PC-9 (cell line): ENCODE data around the gene BAIAP2L1. TPM values are rescaled to one million over a fixed set of nuclear protein-coding genes. Genes with fewer than 3 reads are reported as not detected.

Experiments
- BruUV-seq: library from RNA; stranded (reverse); fragments of 400-500 nt; replicated peaks from 2 replicates; lab custom pipeline; 2021; lab: Mats Ljungman, UMichigan
- CTCF ChIA-PET: fragments of 300-600 bp; sonication (Branson Sonifier 250); formaldehyde crosslinking; loops from one replicate; lab custom pipeline; 2022; ENCODE audit warnings: antibody characterized with exemption; lab: Charles Lee
- POLR2A ChIA-PET: fragments of 300-600 bp; sonication (Branson Sonifier 250); formaldehyde crosslinking; loops from one replicate; lab custom pipeline; 2022; ENCODE audit warnings: antibody characterized with exemption; ENCODE audit not compliant: unreplicated experiment; lab: Charles Lee
- DNase-seq, 2 experiments: peaks; one replicate each; pipeline versions ENCODE4 v3.0.0 to v3.0.0-alpha.2; 2015 to 2022; ENCODE audit warnings: mixed read lengths in 1 of 2
- H2AFZ ChIP-seq: fragments of 200-600 bp; sonication (generic); 2 replicates; pipeline ENCODE4 v1.8.1; 2017; ENCODE audit warnings: antibody characterized with exemption
- H3F3A ChIP-seq: fragments of 200-600 bp; sonication (generic); 2 replicates; pipeline ENCODE4 v1.8.1; 2017; ENCODE audit warnings: antibody characterized with exemption, mild to moderate bottlenecking, low read depth; ENCODE audit not compliant: insufficient read depth
- H3K27ac ChIP-seq: fragments of 200-600 bp; sonication (generic); 2 replicates; pipeline ENCODE4 v1.6.1; 2016; ENCODE audit warnings: mixed run types
- H3K27me3 ChIP-seq: fragments of 200-600 bp; sonication (generic); 2 replicates; pipeline ENCODE4 v1.6.1; 2016; ENCODE audit warnings: low read depth, mixed run types; ENCODE audit not compliant: insufficient read depth
- H3K36me3 ChIP-seq: fragments of 200-600 bp; sonication (generic); 2 replicates; pipeline ENCODE4 v1.6.1; 2016; ENCODE audit warnings: low read depth, mixed run types
- H3K4me1 ChIP-seq: fragments of 200-600 bp; sonication (generic); replicated peaks from 2 replicates; pipeline ENCODE4 v1.6.1; 2016; ENCODE audit warnings: mixed run types; ENCODE audit not compliant: insufficient read depth
- H3K4me2 ChIP-seq: fragments of 200-600 bp; sonication (generic); 2 replicates; pipeline ENCODE4 v1.6.1; 2017; ENCODE audit warnings: mixed run types
- H3K4me3 ChIP-seq: fragments of 200-600 bp; sonication (generic); 2 replicates; pipeline ENCODE4 v1.6.1; 2016; ENCODE audit warnings: mixed run types
- H3K79me2 ChIP-seq: fragments of 200-600 bp; sonication (generic); 2 replicates; pipeline ENCODE4 v1.6.1; 2017; ENCODE audit warnings: low read depth, mixed run types
- H3K9me2 ChIP-seq: fragments of 200-600 bp; sonication (generic); 2 replicates; pipeline ENCODE4 v1.8.1; 2017; ENCODE audit warnings: mild to moderate bottlenecking; ENCODE audit not compliant: insufficient read depth
- H3K9me3 ChIP-seq: fragments of 200-600 bp; sonication (generic); 2 replicates; pipeline ENCODE4 v1.8.1; 2016; ENCODE audit warnings: low read depth; ENCODE audit not compliant: insufficient read depth
- H4K20me1 ChIP-seq: fragments of 200-600 bp; sonication (generic); 2 replicates; pipeline ENCODE4 v1.8.1; 2017; ENCODE audit not compliant: insufficient read depth
- CTCF ChIP-seq: fragments of 200-600 bp; sonication (generic); conservative IDR thresholded peaks from 2 replicates; pipeline ENCODE4 v1.6.1; 2017; ENCODE audit warnings: mixed run types, antibody characterized with exemption, mild to moderate bottlenecking, moderate library complexity
- EZH2 ChIP-seq: fragments of 200-600 bp; sonication (generic); IDR thresholded peaks from 2 replicates; pipeline ENCODE4 v1.8.0; 2017; ENCODE audit warnings: antibody characterized with exemption, low read depth
- intact Hi-C: fragments of 100-400 bp; cut with micrococcal nuclease; formaldehyde crosslinking; loops from one replicate; pipeline ENCODE4 v1.10.0; 2022; ENCODE audit not compliant: unreplicated experiment
- total RNA-seq: library from RNA; stranded (reverse); gene quantifications from 2 replicates; pipeline ENCODE4 v1.2.3, GENCODE V29; 2021

BAIAP2L1 gene
- total RNA-seq, 1 experiment from 2014 or later = 89.4 TPM

GRCh38 chr7:98352621-98353020, 48.3 kb downstream of the BAIAP2L1 start:
- DNase-seq = peak; percentile 18 to 97
- BruUV-seq = TSS peak; percentile 1
- no peaks in the 10 kb centered on the region for H3K9me2 ChIP-seq
- H3K4me3 ChIP-seq = peak overlapping the region; percentile 32; the same call in 1 of the 2 replicates
- intact Hi-C loops = loop anchor here (5.0 to 10.0 kb wide), 3 partner anchors 70 to 522 kb away; partner anchors contain the start of genes BRI3, TMEM130 and TRRAP
- peak overlapping the region; percentile 81 for H3K27ac ChIP-seq
- H3K4me2 ChIP-seq = peak overlapping the region; percentile 78
- H2AFZ ChIP-seq = no peak overlapping the region
- H3K36me3 ChIP-seq = peaks cover 13% of the 10 kb centered on the region
- peaks cover 76% of the 10 kb centered on the region for H3K79me2 ChIP-seq
- POLR2A ChIA-PET = no interaction called here
- H3K4me1 ChIP-seq = peaks cover 91% of the 10 kb centered on the region
- no peaks in the 10 kb centered on the region for H3K9me3 ChIP-seq
- no peaks in the 10 kb centered on the region for H3K27me3 ChIP-seq
- H4K20me1 ChIP-seq = peaks cover 4% of the 10 kb centered on the region
- H3F3A ChIP-seq = peaks cover 86% of the 10 kb centered on the region
- TF ChIP-seq EZH2 = no peak
- no peak for TF ChIP-seq CTCF
- CTCF ChIA-PET = no interaction called here

GRCh38 chr7:98351136-98351535, 49.8 kb downstream of the BAIAP2L1 start:
- no peak for DNase-seq
- ChIA-PET CTCF (no interaction called here), POLR2A (no interaction called here)
- Histone ChIP-seq H3K4me1 (peaks cover 79% of the 10 kb centered on the region), H3K36me3 (peaks cover 19% of the 10 kb centered on the region), H3K4me3 (no peak overlapping the region), H3K79me2 (peaks cover 81% of the 10 kb centered on the region), H2AFZ (no peak overlapping the region), H3K4me2 (peak overlapping the region; percentile 78; the same call in 1 of the 2 replicates), H4K20me1 (peaks cover 9% of the 10 kb centered on the region), H3F3A (peaks cover 85% of the 10 kb centered on the region), H3K27me3 (no peaks in the 10 kb centered on the region), H3K27ac (peak overlapping the region; percentile 81), H3K9me2 (no peaks in the 10 kb centered on the region), H3K9me3 (no peaks in the 10 kb centered on the region)
- no TSS peak for BruUV-seq
- no peak for TF ChIP-seq CTCF
- TF ChIP-seq EZH2 = no peak
- intact Hi-C loops = loop anchor here (5.0 to 10.0 kb wide), 3 partner anchors 69 to 524 kb away; partner anchors contain the start of genes BRI3, TMEM130 and TRRAP

GRCh38 chr7:98348726-98349474, 52.0 kb downstream of the BAIAP2L1 start:
- no peak for TF ChIP-seq EZH2
- TF ChIP-seq CTCF = no peak
- Histone ChIP-seq H3K79me2 (peaks cover 91% of the 10 kb centered on the region), H3K27me3 (no peaks in the 10 kb centered on the region), H3K9me3 (no peaks in the 10 kb centered on the region), H3K4me2 (peak overlapping the region; percentile 55), H3K9me2 (no peaks in the 10 kb centered on the region), H4K20me1 (peaks cover 9% of the 10 kb centered on the region), H3K4me1 (peaks cover 59% of the 10 kb centered on the region), H3K4me3 (no peak overlapping the region), H3F3A (peaks cover 76% of the 10 kb centered on the region), H3K36me3 (peaks cover 23% of the 10 kb centered on the region), H3K27ac (peak overlapping the region; percentile 71), H2AFZ (no peak overlapping the region)
- ChIA-PET POLR2A (no interaction called here), CTCF (no interaction called here)
- intact Hi-C loops = loop anchor here (1.0 kb wide), 1 partner anchor 49 kb away; no protein-coding TSS in a partner anchor
- BruUV-seq = no TSS peak
- peak; percentile 87 to 93 for DNase-seq
